Activated naive CD4-positive, alpha-beta T cell treated with Interleukin-2 at 50 U/mL for 16 hours (primary cell): Measurements from ENCODE around the gene WBP2.
"Not testable (repeated sequence)": the region's sequence is repeated elsewhere in the genome, so short reads cannot be mapped to it uniquely, and the experiment has no call there.

Experiments
- DNase-seq: peaks from one replicate; pipeline ENCODE4 v3.0.0-alpha.2; 2020

Gene WBP2

GRCh38 chr17:75812096-75813013, 42.8 kb downstream of the WBP2 start:
- no peak for DNase-seq

GRCh38 chr17:75811174-75811573, 44.0 kb downstream of the WBP2 start:
- DNase-seq: no peak

- not testable (repeated sequence) for DNase-seq
These were observed 44.4 kb downstream of the WBP2 start for GRCh38 chr17:75810756-75811155.

- DNase-seq: no peak
These were observed 44.9 kb downstream of the WBP2 start for GRCh38 chr17:75810216-75810615.

DNA sequence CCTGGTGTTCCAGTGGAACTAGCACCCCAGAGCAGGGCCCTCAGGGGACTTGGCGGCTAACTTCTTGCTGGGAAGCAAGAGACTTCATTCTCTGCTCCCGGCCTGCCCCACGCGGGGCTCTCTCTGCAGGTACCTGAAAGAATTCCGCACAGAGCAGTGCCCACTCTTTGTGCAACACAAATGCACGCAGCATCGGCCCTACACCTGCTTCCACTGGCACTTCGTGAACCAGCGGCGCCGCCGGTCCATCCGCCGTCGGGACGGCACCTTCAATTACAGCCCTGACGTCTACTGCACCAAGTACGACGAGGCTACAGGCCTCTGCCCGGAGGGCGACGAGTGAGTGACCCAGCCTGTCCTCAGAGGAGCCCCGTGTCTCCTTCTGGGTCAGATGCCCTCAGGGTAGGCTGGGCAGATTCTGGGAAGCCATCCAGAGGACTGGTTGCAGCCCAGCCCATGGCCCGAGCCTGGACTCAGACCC, 45.5 kb downstream of the WBP2 start:
- DNase-seq: no peak

- no peak for DNase-seq
These were observed 46.1 kb downstream of the WBP2 start for GRCh38 chr17:75808905-75809621.

DNA sequence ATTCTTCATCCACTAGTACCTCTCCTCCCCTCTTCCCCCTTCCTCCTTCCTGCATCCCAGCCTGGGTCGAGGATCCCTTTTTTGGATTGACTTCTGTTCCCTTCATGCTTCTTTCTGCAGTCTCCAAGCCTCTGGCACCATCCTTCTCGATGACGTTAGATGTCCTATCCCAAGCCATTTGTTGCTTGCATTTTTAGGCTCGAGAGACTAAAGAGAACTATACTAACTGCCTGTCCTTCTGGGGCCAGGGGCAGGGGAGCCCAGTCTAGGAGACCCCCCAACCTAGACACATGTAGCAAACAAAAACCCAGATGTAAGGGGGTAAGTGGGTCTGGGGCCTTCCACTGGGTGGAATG, 46.6 kb downstream of the WBP2 start:
- no peak for DNase-seq

DNA sequence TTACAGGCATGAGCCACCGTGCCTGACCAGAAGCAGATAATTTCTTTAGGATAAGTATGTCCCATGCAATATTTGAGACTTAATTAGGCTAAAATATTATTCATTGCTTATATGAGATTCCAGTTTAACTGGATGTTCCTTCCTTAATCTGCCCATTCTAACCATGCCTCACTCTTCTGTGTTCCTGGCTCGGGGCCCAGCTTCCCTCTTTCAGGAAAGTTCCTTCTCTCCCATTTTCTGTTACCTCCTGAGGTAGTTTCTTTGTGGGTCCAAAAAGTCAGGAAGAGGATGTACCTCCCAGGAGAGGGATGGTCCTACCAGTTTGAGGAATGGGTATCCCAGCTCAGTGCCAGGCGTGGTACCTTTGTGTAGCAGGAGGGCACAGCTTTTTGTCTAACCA, 47.3 kb downstream of the WBP2 start:
- DNase-seq: no peak

DNA sequence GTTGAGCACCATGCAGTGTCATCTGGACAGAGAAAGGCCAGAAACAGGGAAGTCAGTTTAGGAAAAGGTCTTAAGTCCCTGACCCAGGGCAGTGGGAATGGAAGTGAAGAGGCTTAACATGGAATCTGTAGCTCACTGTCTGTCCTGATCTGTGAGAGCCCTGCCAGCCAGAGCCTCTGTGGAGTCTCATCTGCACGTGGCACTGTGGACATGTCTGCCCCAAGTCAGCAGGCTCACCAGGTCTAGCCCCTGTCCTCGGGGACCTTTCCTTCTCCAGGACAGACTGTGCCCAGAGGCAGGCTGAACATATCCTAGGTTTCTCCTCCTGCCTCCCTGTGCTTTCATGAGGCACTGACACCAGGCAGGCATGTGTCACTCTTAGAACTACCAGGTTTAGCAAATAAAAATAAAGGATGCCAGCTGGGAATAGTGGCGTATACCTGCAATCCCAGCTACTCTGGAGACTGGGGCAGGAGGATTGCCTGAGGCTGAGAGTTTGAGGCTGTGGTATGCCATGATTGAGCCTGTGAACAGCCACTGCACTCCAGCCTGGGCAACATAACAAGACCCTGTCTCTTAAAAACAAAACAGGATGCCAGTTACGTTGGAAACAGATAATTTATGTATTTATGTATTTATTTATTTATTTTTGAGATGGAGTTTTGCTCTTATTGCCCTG, 48.2 kb downstream of the WBP2 start:
- no peak for DNase-seq

DNA sequence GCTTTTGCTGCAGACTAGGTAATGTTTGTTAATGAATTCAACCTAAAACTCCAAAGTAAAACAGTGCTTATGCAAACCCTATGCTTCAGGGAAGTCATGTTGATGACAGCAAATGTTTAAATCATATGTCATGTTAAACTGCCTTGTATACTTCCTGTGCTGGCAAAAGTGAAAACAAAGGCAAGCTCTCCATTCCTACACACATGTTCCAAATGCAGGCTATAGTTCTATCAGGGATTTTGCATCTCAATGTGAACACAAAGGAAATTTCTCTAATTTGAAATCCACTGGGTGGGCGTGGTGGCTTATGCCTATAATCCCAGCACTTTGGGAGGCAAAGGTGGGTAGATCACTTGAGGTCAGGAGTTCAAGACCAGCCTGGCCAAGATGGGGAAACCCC, 51.3 kb downstream of the WBP2 start:
- no peak for DNase-seq

GRCh38 chr17:75799402-75799801, 55.7 kb downstream of the WBP2 start:
- no peak for DNase-seq

- no peak for DNase-seq
These were observed 59.1 kb downstream of the WBP2 start for GRCh38 chr17:75795820-75796607.
